Muscle of arm (tissue), 12 donors: ENCODE data around the gene AHCYL1. TPM values are rescaled to one million over a fixed set of nuclear protein-coding genes. Genes with fewer than 3 reads are reported as not detected.

ENCODE experiments used
- DNase-seq: peaks from one replicate; pipeline ENCODE4 v3.0.0-alpha.2; 2013
- polyA plus RNA-seq, 12 donors: library from polyadenylated mRNA; unstranded; fragments of 120-200 nt; gene quantifications; one replicate each; pipeline ENCODE4 v1.2.1, GENCODE V29; 2013; ENCODE audit not compliant: insufficient read length in 12 of 12

The AHCYL1 gene
- polyA plus RNA-seq, 12 donors: 37.6 to 68.3 (median 42.7) TPM; not detected in 1

DNA sequence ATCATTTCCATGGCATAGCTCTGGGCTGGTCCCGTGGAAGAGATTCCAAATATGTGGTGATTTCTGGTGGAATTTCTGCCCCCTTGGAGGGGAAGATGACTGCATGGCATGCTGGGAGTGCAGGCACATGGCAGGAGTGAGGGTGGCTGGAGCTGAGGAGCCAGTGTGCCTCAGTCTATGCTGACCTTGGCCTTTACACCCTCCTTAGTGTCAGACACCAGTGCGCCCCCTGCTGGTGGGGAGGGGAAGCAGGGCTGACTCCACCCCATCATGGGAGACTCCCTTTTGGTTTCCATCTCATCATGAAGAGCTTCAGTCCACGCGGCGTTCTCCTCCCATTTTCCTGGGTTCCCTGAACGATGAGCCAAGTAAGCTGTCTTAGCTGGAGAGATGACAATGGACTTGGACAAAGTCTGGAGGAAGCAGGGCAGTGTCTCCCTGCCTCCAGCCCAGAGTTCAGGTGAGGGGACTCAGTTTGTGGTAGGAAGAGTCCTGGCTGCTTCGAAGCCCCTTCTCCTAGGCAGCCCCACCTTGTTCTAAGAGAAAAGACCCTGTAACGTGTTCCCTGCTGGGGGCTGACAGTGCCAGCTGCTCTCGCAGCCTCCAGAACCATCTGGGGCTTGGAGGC is 75.6 kb downstream of the AHCYL1 start:
- no peak for DNase-seq

DNA sequence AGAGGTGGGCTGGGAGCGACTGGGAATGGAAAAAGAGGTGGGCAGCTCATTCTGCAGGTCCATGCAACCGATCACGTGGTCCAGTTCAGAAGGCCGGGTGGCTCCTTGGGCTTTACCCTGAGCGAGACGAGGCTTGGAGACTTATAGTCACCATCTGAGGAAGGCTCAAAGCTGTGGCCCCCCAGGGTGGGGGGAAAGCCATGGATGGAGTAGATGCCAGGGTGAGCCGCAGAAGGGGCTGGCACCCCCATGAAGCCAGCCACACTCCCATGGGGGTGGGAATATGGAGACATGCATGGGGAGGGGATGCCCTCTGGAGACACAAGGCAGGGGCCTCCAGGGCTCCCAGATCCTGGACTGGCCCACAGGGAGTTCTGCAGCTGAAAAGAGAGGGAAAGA is 76.1 kb downstream of the AHCYL1 start:
- DNase-seq: no peak

DNA sequence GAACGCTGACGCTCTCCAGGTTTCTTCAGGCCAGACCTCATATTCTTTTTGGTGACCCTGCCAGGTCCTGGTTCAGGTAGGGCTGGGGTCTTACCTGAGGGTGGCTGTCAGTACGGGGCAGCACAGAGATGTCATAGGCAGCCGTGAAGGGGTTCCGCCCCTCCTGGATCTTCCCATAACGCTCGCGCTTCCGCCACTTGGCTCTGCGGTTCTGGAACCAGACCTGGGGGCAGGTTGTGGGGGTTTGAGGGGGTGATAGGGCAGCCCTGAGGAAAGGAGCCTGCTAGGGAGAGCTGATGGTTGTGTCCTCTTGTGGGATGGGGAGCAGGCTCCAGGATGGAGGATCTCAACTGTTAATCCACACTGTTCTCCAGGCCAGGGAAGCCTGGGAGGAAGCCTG is 76.8 kb downstream of the AHCYL1 start:
- no peak for DNase-seq

DNA sequence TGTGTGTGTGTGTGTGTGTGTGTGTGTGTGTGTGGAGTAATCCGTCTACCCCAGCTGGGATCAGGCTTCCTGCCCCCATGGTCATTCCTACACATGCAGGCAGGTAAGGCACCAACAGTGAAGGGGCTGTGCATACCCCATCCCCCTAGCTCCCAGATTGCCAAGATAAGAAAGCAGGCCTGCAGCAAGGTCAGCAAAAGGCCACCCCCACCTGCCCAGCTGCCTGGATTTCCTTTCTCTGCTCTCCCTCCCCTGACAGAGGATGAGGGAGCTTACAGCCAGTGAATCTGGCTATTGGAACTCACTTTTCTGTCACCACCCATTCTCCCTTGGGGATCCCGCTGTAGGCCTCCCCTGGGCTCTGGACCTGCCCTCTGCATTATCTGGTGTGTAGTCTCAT is 78.0 kb downstream of the AHCYL1 start:
- no peak for DNase-seq

- DNase-seq: no peak
Observed at GRCh38 chr1:110063781-110064180, 79.2 kb downstream of the AHCYL1 start.

GRCh38 chr1:110064576-110065337 is 80.2 kb downstream of the AHCYL1 start:
- no peak for DNase-seq

GRCh38 chr1:110065841-110066240 is 81.3 kb downstream of the AHCYL1 start:
- no peak for DNase-seq

- no peak for DNase-seq
Observed at GRCh38 chr1:110067479-110067892, 82.9 kb downstream of the AHCYL1 start.

DNA sequence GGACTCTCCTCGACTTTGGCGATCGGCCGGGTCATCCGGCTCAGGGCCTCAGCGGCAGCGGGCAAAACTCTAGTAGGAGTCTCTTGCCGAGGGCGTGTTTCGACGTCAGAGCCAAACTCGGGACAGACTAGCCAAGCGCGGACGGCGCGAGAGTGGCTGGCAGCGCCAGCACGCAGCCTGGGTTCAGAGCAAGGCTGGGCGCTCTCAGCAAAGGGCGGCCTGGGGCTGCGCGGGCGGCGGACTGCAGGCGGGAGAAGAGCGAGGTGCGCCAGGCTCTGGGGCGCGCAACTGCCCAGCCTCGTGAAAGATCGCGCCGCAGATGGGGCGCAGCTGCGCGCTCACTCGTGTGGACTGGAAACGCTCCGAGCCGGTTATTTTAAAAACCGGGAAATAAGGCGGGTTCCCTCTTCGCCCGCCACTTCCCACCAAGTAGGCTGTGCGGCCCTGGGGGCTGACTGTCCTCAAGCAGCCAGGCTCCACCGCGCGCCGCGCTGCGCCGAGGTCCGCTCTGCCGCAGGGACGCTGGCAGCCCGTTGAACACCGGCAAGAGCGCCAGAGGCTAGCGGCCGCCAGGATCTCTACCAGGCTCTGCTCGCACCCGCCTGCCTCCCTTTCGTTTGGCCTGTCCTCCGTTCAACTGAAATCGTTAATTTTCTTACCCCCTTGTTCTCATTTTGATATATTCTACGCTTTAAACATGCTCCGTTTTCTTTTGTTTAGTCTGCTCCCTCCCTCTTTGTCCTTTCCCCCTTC is 83.5 kb downstream of the AHCYL1 start:
- peak; percentile 15 for DNase-seq

DNA sequence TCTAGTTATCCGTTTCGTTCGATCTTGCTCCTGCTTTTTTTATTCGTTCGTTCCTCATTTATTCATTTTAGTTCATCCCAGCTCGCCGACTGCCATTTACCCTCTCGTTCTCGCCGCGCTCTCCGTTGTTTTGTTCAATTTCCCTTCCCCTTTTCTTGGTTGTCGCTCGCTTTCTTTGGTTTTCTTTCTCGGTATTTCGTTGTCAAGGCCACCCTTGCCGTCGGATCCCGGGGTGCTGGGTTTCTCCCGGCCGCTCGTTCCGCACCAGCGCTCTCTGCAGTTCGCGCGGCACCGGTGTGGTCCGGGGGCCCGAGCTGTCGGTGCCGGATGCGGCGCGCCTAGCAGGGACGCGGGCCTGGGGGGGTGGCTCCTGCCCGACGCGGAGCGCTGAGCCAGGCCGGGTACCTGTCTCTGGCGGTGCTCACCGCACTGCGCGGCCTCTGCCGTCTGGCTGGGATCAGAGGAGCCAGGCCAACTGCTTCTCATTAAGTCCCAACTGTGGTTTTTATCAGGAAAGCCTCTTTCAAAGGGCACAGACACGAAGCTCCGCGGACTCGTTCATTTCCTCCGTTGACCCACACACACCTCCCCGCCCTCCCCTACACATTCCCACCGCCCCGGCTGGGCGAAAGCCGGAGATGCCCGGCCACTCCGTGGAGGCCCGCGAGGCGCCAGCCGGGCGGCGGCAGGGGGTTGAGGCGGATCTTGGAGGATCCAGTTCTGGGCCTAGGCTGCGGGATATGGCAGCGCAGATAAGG is 84.3 kb downstream of the AHCYL1 start:
- DNase-seq: peak; percentile 19

GRCh38 chr1:110069404-110070281 is 85.1 kb downstream of the AHCYL1 start:
- DNase-seq: no peak

DNA sequence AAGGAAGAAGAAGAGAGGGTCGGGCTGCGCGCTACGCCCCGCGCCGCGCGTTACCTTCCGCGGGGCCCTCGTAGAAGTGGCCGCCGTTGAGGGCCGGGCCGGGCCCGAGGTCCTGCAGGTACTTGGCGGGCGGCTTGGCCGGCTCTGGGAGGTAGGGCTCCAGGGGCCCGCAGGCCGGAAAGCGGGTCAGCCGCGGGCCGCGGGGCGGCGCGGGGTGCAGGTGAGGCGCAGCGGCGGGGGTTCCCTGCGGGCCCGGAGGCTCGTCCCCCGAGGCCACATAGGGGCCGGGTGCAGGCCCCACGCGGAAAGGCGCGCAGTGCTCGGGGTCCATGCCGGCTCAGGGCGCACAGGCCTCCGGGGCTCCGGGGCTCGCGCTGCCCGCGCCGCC is 85.7 kb downstream of the AHCYL1 start:
- no peak for DNase-seq

GRCh38 chr1:110070671-110071242 is 86.2 kb downstream of the AHCYL1 start, which contains the start of gene ALX3:
ALX3 (minus strand) TSS chr1:110070672; CDS start chr1:110070612, 60 bp downstream.
- no peak for DNase-seq

Other genes starting within 250 kb of the AHCYL1 start
- gene GSTM3, start 243.7 kb upstream of the AHCYL1 start, polyA plus RNA-seq: 10 to 100 TPM in 11 of 12 donors, not detected in 1; 17.8 to 60.4 (median 38.3) TPM
- gene EPS8L3, start 220.8 kb upstream of the AHCYL1 start, polyA plus RNA-seq: 10 to 100 TPM in 1 of 12 donors, under 1 TPM in 3, not detected in 8; 0.05 to 15.0 (median 0.31) TPM
- gene CSF1, start 73.9 kb upstream of the AHCYL1 start, polyA plus RNA-seq: 10 to 100 TPM in 3 of 12 donors, 1 to 10 TPM in 8, not detected in 1; 6.0 to 17.8 (median 8.8) TPM
- 10 to 100 TPM in 11 of 12 donors, not detected in 1; 25.2 to 37.0 (median 28.9) TPM for gene STRIP1, start 49.9 kb downstream of the AHCYL1 start, polyA plus RNA-seq
- gene ALX3, start 85.9 kb downstream of the AHCYL1 start, polyA plus RNA-seq: 1 to 10 TPM in 1 of 12 donors, under 1 TPM in 1, not detected in 10; 0.10 to 1.2 TPM
- gene UBL4B, start 127.7 kb downstream of the AHCYL1 start, polyA plus RNA-seq: not detected
- gene SLC6A17, start 165.7 kb downstream of the AHCYL1 start, polyA plus RNA-seq: 1 to 10 TPM in 1 of 12 donors, under 1 TPM in 9, not detected in 2; 0.32 to 2.2 (median 0.45) TPM
- gene KCNC4, start 225.5 kb downstream of the AHCYL1 start, polyA plus RNA-seq: 10 to 100 TPM in 1 of 12 donors, 1 to 10 TPM in 10, not detected in 1; 4.7 to 21.9 (median 7.6) TPM